GM12891 (cell line): ENCODE measurements around the gene C4A.

Source experiments
- POLR2AphosphoS5 ChIP-seq: IDR thresholded peaks from 2 replicates; pipeline ENCODE4 v1.6.1; 2011; ENCODE audit warnings: low read depth, low read length, control low read depth
- SPI1 ChIP-seq: IDR thresholded peaks from 2 replicates; pipeline ENCODE4 v1.6.1; 2011; ENCODE audit warnings: low read depth, low read length, control low read depth

DNA sequence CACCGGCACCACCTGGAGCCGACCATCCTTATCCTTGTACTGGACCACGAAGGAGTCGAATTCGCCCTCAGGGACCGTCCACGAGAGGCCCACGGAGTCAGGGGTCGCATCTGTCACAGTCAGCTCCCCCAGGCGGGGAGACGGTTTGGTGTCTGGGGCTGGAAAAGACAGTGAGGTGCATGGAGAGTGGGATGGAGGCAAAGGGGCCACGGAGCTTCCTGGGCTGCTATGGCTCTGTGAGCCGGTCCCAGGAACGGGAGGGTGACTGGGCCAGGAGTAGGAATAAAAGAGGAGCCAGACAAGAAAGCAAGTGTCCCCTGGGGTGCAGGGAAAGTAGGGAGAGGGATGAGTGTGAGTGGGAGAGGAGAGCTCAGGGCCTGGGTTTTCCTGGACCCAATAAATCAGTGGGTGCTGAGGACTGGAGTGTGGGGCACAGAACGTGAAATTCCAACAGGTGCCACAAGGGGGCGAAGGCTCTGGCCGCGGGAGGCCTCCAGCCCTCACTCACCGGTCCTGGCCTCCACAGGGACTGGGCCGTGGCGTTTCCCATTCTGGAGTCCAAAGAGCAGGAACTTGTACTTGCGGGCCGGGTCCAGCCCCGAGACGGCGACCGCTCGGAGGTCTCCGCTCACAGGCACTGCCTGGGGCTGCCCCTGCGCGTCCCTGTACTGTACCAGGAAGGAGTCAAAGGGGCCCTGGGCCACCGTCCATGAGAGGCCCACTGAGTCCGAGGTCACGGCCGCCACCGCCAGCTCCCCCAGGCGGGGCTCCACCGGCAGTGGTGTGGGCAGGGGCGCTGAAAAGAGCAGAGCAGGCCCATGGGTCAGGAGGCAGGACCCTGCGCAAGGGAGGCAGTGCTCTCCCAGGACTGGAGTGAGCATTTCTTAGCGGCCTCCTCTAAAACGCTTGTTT lies 66.3 kb downstream of the C4A start:
- no peak for TF ChIP-seq SPI1
- TF ChIP-seq POLR2AphosphoS5: no peak
